Calu3 (cell line): ENCODE measurements around the gene GRIA3. TPM values are rescaled to one million over a fixed set of nuclear protein-coding genes. Genes with fewer than 3 reads are reported as not detected.

ENCODE experiments used
- BruUV-seq: library from RNA; stranded (reverse); fragments of 400-500 nt; replicated peaks from 2 replicates; lab custom pipeline; 2021; lab: Mats Ljungman, UMichigan
- CTCF ChIA-PET: fragments of 300-600 bp; sonication (Branson Sonifier 250); formaldehyde crosslinking; loops from one replicate; lab custom pipeline; 2022; ENCODE audit warnings: antibody characterized with exemption; lab: Charles Lee
- DNase-seq: peaks from one replicate; pipeline ENCODE4 v3.0.0; 2022
- H3K27ac Mint-ChIP-seq: one replicate; pipeline ENCODE4 v1.8.0; 2022; ENCODE audit warnings: mixed read lengths; ENCODE audit not compliant: unreplicated experiment
- H3K27me3 Mint-ChIP-seq: one replicate; pipeline ENCODE4 v1.8.0; 2022; ENCODE audit warnings: mixed read lengths; ENCODE audit not compliant: unreplicated experiment
- H3K36me3 Mint-ChIP-seq: one replicate; pipeline ENCODE4 v1.8.0; 2022; ENCODE audit warnings: mild to moderate bottlenecking, moderate library complexity, mixed read lengths; ENCODE audit not compliant: insufficient read depth, unreplicated experiment
- H3K4me1 Mint-ChIP-seq: one replicate; pipeline ENCODE4 v1.8.0; 2022; ENCODE audit warnings: mild to moderate bottlenecking, low read depth, mixed read lengths; ENCODE audit not compliant: unreplicated experiment
- H3K4me3 Mint-ChIP-seq: one replicate; pipeline ENCODE4 v1.8.0; 2022; ENCODE audit warnings: mild to moderate bottlenecking, low read depth, moderate library complexity, mixed read lengths; ENCODE audit not compliant: unreplicated experiment
- H3K9me3 Mint-ChIP-seq: one replicate; pipeline ENCODE4 v1.8.0; 2022; ENCODE audit warnings: low read depth, mixed read lengths; ENCODE audit not compliant: unreplicated experiment
- CTCF ChIP-seq: fragments of 200-600 bp; IDR thresholded peaks from one replicate; pipeline ENCODE4 v1.8.0; 2022; ENCODE audit warnings: antibody characterized with exemption; ENCODE audit not compliant: unreplicated experiment
- intact Hi-C: fragments of 100-400 bp; cut with micrococcal nuclease; formaldehyde crosslinking; loops from one replicate; pipeline ENCODE4 v1.10.0; 2022; ENCODE audit not compliant: unreplicated experiment
- total RNA-seq: library from RNA; stranded (reverse); gene quantifications from 2 replicates; pipeline ENCODE4 v1.2.3, GENCODE V29; 2022

Gene GRIA3
- total RNA-seq, 1 experiment from 2014 or later = not detected

- Mint-ChIP-seq H3K4me1 (no peaks in the 10 kb centered on the region), H3K4me3 (no peak overlapping the region), H3K36me3 (no peaks in the 10 kb centered on the region), H3K27me3 (peaks cover 49% of the 10 kb centered on the region), H3K27ac (no peak overlapping the region), H3K9me3 (no peaks in the 10 kb centered on the region)
- no peak for DNase-seq
- intact Hi-C loops = no loop called here
- no TSS peak for BruUV-seq
- CTCF ChIA-PET = no interaction called here
- no peak for TF ChIP-seq CTCF
These were observed 302.2 kb downstream of the GRIA3 start for GRCh38 chrX:123486297-123486696.

GRCh38 chrX:123487236-123487635, 303.2 kb downstream of the GRIA3 start:
- intact Hi-C loops = no loop called here
- no peak for DNase-seq
- no TSS peak for BruUV-seq
- no peak for TF ChIP-seq CTCF
- Mint-ChIP-seq H3K27ac (no peak overlapping the region), H3K27me3 (peaks cover 51% of the 10 kb centered on the region), H3K9me3 (no peaks in the 10 kb centered on the region), H3K4me3 (no peak overlapping the region), H3K4me1 (no peaks in the 10 kb centered on the region), H3K36me3 (no peaks in the 10 kb centered on the region)
- CTCF ChIA-PET = no interaction called here

- no TSS peak for BruUV-seq
- Mint-ChIP-seq H3K27me3 (peaks cover 51% of the 10 kb centered on the region), H3K4me1 (no peaks in the 10 kb centered on the region), H3K4me3 (no peak overlapping the region), H3K27ac (no peak overlapping the region), H3K9me3 (no peaks in the 10 kb centered on the region), H3K36me3 (no peaks in the 10 kb centered on the region)
- no peak for DNase-seq
- intact Hi-C loops = no loop called here
- no peak for TF ChIP-seq CTCF
- CTCF ChIA-PET = no interaction called here
These were observed 303.6 kb downstream of the GRIA3 start for GRCh38 chrX:123487669-123488068.

- no TSS peak for BruUV-seq
- Mint-ChIP-seq H3K27ac (no peak overlapping the region), H3K36me3 (no peaks in the 10 kb centered on the region), H3K4me1 (no peaks in the 10 kb centered on the region), H3K9me3 (no peaks in the 10 kb centered on the region), H3K4me3 (no peak overlapping the region), H3K27me3 (peaks cover 55% of the 10 kb centered on the region)
- CTCF ChIA-PET = no interaction called here
- no peak for TF ChIP-seq CTCF
- intact Hi-C loops = no loop called here
- DNase-seq = no peak
These were observed 304.9 kb downstream of the GRIA3 start for GRCh38 chrX:123489011-123489410.
